NB4 (cell line): Measurements from ENCODE around the gene PRR33.

Experiments used
- DNase-seq: peaks from one replicate; pipeline ENCODE4 v3.0.0; 2010; ENCODE audit warnings: low read depth
- H3K4me3 ChIP-seq: one replicate; pipeline ENCODE4 v1.5.1; 2011; ENCODE audit warnings: mild to moderate bottlenecking, low read depth, low read length, moderate library complexity
- CTCF ChIP-seq: IDR thresholded peaks from one replicate; pipeline ENCODE4 v1.5.1; 2012; ENCODE audit warnings: low read depth, low read length
- MAX ChIP-seq: IDR thresholded peaks from 2 replicates; pipeline ENCODE4 v1.6.1; 2011; ENCODE audit warnings: low read depth, low read length
- MYC ChIP-seq: IDR thresholded peaks from 2 replicates; pipeline ENCODE4 v1.6.1; 2011; ENCODE audit warnings: low read depth, low read length
- POLR2A ChIP-seq: IDR thresholded peaks from 2 replicates; pipeline ENCODE4 v1.6.1; 2011; ENCODE audit warnings: mild to moderate bottlenecking; ENCODE audit not compliant: insufficient read length; ENCODE audit errors: extremely low read depth

The PRR33 gene

DNA sequence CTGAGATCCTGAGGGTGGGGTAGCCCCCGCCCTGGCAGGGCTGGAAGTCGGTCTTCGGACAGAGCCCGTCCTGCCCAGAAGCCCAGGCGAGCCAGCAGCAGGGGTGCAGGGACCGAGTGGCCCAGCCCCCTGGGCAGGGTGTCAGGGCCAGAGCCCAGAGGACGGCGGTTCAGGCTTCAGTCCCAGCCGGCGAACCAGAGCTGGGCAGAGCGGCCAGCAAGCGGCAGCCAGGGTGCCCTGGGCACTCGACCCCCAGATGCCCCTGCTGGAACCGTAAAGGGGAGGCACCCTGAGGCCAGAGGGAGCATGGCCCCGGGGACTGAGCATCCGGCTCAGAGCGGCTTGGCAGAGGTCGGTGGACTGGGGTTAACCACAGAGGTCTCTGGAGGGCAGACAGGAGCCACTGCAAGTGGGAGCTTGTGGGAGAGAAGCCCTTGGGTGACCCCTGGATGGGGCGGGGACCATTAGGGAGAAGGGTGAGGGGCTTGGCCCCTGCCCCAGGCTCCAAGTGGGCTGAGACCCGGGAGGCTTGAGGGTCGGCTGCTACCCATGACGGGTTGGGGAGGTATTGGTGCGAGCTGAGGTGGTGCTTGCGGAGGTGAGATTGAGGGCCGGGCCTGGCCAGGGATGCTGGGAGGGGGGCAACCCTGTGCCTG lies 22.9 kb downstream of the PRR33 start:
- no peak overlapping the region for H3K4me3 ChIP-seq
- DNase-seq = peak; percentile 44
- TF ChIP-seq CTCF (no peak), POLR2A (no peak), MAX (no peak), MYC (no peak)

- no peak for DNase-seq
- no peak for TF ChIP-seq POLR2A
- H3K4me3 ChIP-seq = no peak overlapping the region
Measured at GRCh38 chr11:1868056-1868635, 23.5 kb downstream of the PRR33 start.

DNA sequence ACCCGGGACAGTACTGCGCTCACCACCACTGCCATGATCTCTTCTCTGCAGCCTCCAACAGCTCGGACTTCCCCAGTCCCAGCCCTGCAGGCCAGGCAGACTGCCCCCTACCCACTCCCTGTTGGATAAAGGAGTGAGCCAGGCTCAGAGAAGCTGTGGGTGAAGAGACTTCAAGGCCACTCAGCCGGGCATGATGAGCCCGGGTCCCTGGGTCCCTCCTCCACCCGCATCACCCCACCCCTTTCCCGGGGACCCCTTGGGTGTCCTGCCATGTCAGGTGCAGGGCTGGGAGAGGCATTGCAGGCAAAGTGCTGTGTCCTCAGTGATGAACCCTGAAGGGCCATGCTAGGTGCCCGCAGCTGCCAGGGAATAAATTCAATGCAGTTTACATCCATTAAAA lies 24.3 kb downstream of the PRR33 start:
- TF ChIP-seq MYC (no peak), POLR2A (no peak), MAX (no peak), CTCF (no peak)
- DNase-seq = no peak
- no peak overlapping the region for H3K4me3 ChIP-seq

- DNase-seq = no peak
- H3K4me3 ChIP-seq = no peak overlapping the region
- TF ChIP-seq CTCF (no peak), POLR2A (no peak), MYC (no peak), MAX (no peak)
Measured at GRCh38 chr11:1866776-1867175, 24.9 kb downstream of the PRR33 start.

GRCh38 chr11:1866226-1866625 lies 25.5 kb downstream of the PRR33 start:
- no peak overlapping the region for H3K4me3 ChIP-seq
- TF ChIP-seq MYC = no peak
- TF ChIP-seq CTCF = no peak
- no peak for TF ChIP-seq MAX
- TF ChIP-seq POLR2A = no peak
- DNase-seq = no peak

DNA sequence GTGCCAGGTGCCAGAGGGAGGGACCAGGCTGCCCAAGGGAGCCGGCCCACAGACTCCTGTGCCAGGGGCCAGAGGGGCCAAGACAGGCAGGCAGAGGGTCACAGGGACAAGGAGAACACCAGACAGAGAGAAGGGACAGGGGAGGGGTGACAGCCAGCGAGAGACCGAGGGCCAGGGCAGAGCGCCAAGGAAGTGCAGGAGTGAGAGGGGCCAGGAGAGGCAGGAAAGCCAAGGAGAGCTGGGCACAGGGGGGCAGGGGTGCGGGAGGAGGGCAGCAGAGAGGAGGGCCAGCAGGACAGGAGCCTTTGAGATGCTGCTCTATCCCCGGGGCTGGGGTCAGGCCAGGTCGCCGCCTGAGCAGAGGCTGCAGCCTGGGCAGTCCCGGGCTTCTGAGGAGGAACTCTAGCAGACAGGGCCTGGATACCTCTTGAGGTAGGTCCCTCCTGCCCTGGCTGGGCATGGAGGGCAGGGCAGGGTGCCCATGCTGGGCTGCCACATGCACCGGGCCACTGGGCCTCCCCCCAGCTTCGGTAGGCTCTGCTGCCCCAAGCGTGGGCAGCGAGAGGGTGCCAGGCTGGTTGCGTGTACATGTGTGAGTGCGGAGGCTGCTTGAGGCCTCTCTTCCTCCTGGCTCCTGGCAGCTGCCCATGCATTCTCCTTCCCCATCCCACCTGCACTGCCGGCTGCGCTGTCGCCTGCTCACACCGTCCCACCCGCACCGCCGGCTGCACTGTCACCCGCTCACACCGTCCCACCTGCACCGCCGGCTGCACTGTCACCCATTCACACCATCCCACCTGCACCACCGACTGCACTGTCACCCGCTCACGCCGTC lies 26.6 kb downstream of the PRR33 start:
- DNase-seq = no peak
- H3K4me3 ChIP-seq = no peak overlapping the region
- TF ChIP-seq MAX (no peak), CTCF (no peak), POLR2A (no peak), MYC (no peak)
